PFSK-1 (cell line): ENCODE data around the gene SLC8A1.

Experiments
- POLR2AphosphoS5 ChIP-seq: IDR thresholded peaks from 2 replicates; pipeline ENCODE4 v1.6.1; 2012; ENCODE audit warnings: low read depth, mild to moderate bottlenecking, control low read depth, low read length, moderate library complexity
- SIN3A ChIP-seq: IDR thresholded peaks from 2 replicates; pipeline ENCODE4 v1.6.1; 2012; ENCODE audit warnings: mild to moderate bottlenecking, low read length, moderate library complexity, borderline replicate concordance; ENCODE audit not compliant: insufficient read depth

DNA sequence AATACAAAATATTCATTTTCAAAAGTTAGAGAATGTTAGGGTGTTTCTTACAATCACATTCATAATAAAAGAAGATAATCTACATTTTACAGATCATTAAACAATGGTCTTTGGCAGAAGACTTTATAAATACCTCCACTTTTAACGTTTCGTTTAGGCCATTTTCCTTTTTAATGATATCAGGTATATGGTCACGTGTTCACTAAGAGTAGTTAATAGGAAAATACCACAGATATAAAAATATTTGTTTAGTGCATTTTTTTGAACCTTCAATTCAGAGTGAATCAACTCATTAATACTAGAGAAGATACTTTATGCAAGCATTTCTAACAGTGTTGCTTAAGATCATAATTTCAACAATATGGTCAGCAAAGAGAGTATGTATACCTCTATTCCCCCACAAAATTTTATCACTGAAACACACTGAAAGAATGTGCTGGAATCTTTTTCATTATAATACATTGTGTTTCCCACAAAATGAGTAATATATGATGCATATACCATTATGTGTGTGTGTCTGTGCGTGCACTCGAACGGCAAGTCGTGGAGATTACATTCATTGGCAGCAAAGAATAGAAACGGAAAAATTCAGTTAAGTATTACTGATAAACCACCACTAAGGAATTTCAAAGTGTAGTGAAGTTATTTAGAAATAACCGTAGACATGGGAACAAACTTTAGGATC is 353.0 kb downstream of the SLC8A1 start:
- no peak for TF ChIP-seq POLR2AphosphoS5
- TF ChIP-seq SIN3A: no peak
